ENCODE results near the gene STK24.

GRCh38 chr13:98474292-98474691 lies 102.6 kb downstream of the STK24 start:
- TF ChIP-seq, protein P1, sequence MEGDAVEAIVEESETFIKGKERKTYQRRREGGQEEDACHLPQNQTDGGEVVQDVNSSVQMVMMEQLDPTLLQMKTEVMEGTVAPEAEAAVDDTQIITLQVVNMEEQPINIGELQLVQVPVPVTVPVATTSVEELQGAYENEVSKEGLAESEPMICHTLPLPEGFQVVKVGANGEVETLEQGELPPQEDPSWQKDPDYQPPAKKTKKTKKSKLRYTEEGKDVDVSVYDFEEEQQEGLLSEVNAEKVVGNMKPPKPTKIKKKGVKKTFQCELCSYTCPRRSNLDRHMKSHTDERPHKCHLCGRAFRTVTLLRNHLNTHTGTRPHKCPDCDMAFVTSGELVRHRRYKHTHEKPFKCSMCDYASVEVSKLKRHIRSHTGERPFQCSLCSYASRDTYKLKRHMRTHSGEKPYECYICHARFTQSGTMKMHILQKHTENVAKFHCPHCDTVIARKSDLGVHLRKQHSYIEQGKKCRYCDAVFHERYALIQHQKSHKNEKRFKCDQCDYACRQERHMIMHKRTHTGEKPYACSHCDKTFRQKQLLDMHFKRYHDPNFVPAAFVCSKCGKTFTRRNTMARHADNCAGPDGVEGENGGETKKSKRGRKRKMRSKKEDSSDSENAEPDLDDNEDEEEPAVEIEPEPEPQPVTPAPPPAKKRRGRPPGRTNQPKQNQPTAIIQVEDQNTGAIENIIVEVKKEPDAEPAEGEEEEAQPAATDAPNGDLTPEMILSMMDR (conservative IDR thresholded peaks at IDR 0.05), result no peak
- no peak for TF ChIP-seq ZFX (IDR thresholded peaks at IDR 0.05)
